ENCODE results near the gene ATP8B1. TPM values are rescaled to one million over a fixed set of nuclear protein-coding genes. Genes with fewer than 3 reads are reported as not detected.

Gene ATP8B1
- total and polyA plus RNA-seq, 10 donors, result 1.0 to 22.0 (median 12.7) TPM

GRCh38 chr18:57659460-57660102 lies 143.5 kb downstream of the ATP8B1 start:
- Histone ChIP-seq H3K9me3 (peaks cover 0 to 19% (median 16%) of the 10 kb centered on the region in 8 donors), H3K36me3 (peaks cover 0 to 42% (median 7%) of the 10 kb centered on the region in 6 donors), H3K4me1 (peaks cover 0 to 44% (median 4%) of the 10 kb centered on the region in 6 donors), H3K27ac (peak overlapping the region in 3 of 8 donors; percentile 78 to 87 (median 80)), H3K27me3 (replicated peaks in 1 of 7) (no peaks in the 10 kb centered on the region), H3K4me3 (no peak overlapping the region)
- no peak for DNase-seq
- intact Hi-C loops (cut with DNase I; ENCODE audit: low total_unique reads), result no loop called here
- WGBS, 5 donors, result 77 to 95% (median 91%) methylated on average over 11 of the region's 11 CpGs
- TF ChIP-seq POLR2A (IDR thresholded peaks at IDR 0.05) (no peak), CTCF (IDR thresholded peaks at IDR 0.05 in 8 of 11, conservative IDR thresholded peaks at IDR 0.05 in 3 of 11) (no peak), POLR2AphosphoS5 (IDR thresholded peaks at IDR 0.05) (no peak)

DNA sequence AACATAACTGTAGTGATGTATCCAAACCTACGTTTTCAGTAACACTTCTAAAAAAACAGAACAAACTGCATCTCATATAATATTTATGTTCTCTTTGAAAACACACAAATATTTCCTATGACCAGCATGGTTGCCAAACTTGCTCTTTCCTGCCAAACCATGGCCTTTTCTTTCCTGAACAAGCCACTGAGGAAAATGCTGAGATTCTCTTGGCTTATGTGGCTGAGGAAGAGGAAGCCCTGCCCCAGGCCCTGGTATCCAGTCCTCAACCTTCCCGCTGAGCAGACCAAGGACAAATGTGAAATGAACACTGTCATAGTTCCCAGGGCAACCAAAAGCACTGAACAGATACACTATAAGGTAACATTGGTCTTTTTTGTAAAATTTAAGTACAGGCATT lies 145.6 kb downstream of the ATP8B1 start:
- DNase-seq, result no peak
- peak overlapping the region; percentile 1 to 87 (median 53) for H3K27ac ChIP-seq
- peaks cover 0 to 59% (median 12%) of the 10 kb centered on the region in 6 donors for H3K36me3 ChIP-seq
- H3K4me3 ChIP-seq, result no peak overlapping the region
- peaks cover 0 to 29% (median 3%) of the 10 kb centered on the region in 6 donors for H3K4me1 ChIP-seq
- peaks cover 0 to 20% (median 17%) of the 10 kb centered on the region in 8 donors for H3K9me3 ChIP-seq
- intact Hi-C loops (cut with DNase I; ENCODE audit: low total_unique reads), result no loop called here
- no peak for TF ChIP-seq POLR2A (IDR thresholded peaks at IDR 0.05)
- peak in 1 of 3 donors; percentile 55 for TF ChIP-seq POLR2AphosphoS5 (IDR thresholded peaks at IDR 0.05)
- 71 to 79% (median 74%) methylated on average over 2 of the region's 2 CpGs for WGBS, 5 donors
- no peaks in the 10 kb centered on the region for H3K27me3 ChIP-seq (replicated peaks in 1 of 7)

DNA sequence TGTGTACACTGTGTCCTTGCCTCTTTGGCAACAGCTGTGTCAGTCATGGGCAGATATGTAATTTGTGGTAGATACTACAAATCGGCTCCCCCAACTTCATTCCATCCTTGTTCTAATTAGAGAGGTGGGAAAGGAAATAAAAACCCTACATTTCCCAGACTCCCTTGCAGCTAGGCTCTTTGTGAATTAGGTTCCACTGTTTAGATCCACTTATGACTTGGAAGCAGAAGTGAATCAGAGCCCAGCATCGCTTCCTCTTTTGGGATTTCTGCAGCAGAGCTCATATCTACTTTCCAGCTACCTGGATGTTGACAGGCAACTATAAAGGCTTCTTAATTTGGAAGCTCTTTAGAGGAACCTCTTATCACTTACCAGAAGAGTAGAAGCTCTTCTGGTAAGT lies 147.4 kb downstream of the ATP8B1 start:
- Histone ChIP-seq H3K36me3 (peaks cover 0 to 58% (median 12%) of the 10 kb centered on the region in 6 donors), H3K27me3 (replicated peaks in 1 of 7) (no peaks in the 10 kb centered on the region), H3K27ac (peak overlapping the region in 2 of 8 donors; percentile 51 to 78), H3K4me1 (peaks cover 0 to 32% (median 4%) of the 10 kb centered on the region in 6 donors), H3K4me3 (no peak overlapping the region), H3K9me3 (peaks cover 0 to 20% (median 17%) of the 10 kb centered on the region in 8 donors)
- intact Hi-C loops (cut with DNase I; ENCODE audit: low total_unique reads), result no loop called here
- WGBS, 5 donors, result 89 to 98% (median 95%) methylated on average over 2 of the region's 2 CpGs
- DNase-seq, result no peak
- TF ChIP-seq POLR2AphosphoS5 (IDR thresholded peaks at IDR 0.05) (no peak), POLR2A (IDR thresholded peaks at IDR 0.05) (no peak), CTCF (IDR thresholded peaks at IDR 0.05 in 8 of 11, conservative IDR thresholded peaks at IDR 0.05 in 3 of 11) (no peak)

- Histone ChIP-seq H3K9me3 (peaks cover 0 to 20% (median 17%) of the 10 kb centered on the region in 8 donors), H3K36me3 (peaks cover 0 to 54% (median 16%) of the 10 kb centered on the region in 6 donors), H3K4me3 (no peak overlapping the region), H3K27me3 (replicated peaks in 1 of 7) (no peaks in the 10 kb centered on the region), H3K4me1 (peaks cover 0 to 31% (median 15%) of the 10 kb centered on the region in 6 donors), H3K27ac (no peak overlapping the region)
- intact Hi-C loops (cut with DNase I; ENCODE audit: low total_unique reads), result no loop called here
- no peak for TF ChIP-seq POLR2A (IDR thresholded peaks at IDR 0.05)
- no peak for TF ChIP-seq POLR2AphosphoS5 (IDR thresholded peaks at IDR 0.05)
- no peak for TF ChIP-seq CTCF (IDR thresholded peaks at IDR 0.05 in 8 of 11, conservative IDR thresholded peaks at IDR 0.05 in 3 of 11)
- no peak for DNase-seq
These were observed 151.2 kb downstream of the ATP8B1 start for GRCh38 chr18:57651914-57652313.

All from spleen (tissue), 11 donors.